ENCODE data around the gene NCAPD2. TPM values are rescaled to one million over a fixed set of nuclear protein-coding genes. Genes with fewer than 3 reads are reported as not detected.
A peak's percentile ranks its signal among the peaks of the same experiment; 100 is the strongest.

The NCAPD2 gene
- total and polyA plus RNA-seq, 4 donors, result 5.8 to 30.7 (median 15.8) TPM

DNA sequence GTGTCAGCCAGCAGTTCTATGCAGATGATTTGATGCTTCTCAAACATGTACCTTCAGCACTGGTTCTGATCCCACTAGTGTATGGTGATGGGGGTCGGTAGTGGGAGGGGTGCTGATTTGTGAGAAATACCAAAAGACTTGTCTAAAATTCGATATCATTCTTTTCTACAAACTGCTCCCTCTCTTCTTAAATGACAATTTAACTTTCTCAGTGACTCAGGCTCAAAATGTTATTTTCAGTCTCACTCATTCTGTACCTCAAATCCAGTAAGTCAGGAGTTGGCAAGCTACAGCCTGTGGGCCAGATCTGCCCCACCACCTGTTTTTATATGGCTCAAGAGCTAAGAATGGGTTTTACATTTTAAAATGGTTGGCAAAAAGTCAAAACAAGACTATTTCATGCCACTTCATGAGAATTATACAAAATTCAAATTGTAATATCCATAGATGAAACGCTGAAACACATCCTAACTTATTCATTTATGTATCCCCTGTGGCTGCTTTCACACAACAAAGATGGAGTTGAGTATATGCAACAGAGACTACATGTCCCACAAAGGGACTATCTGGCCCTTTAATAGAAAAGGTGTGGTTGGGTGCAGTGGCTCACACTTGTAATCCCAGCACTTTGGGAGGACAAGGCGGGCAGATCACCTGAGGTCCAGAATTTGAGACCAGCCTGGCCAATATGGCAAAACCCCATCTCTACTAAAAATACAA is 80.8 kb downstream of the NCAPD2 start:
- ATAC-seq (ENCODE audit: insufficient read depth, low FRiP score) (no peak), DNase-seq (no peak)
- Histone ChIP-seq H3K36me3 (ENCODE audit: control insufficient read depth in 4 of 4, insufficient read depth in 4 of 4, low read length in 4 of 4) (peaks cover 45 to 60% (median 49%) of the 10 kb centered on the region in 4 donors), H3K9me3 (ENCODE audit: control insufficient read depth in 4 of 4, insufficient read depth in 3 of 4, low read length in 3 of 4) (no peaks in the 10 kb centered on the region), H3K9ac (ENCODE audit: insufficient read depth in 1 of 2, low read length in 2 of 2) (no peak overlapping the region), H3K4me1 (ENCODE audit: control insufficient read depth in 5 of 5, insufficient read depth in 5 of 5, low read length in 5 of 5) (no peaks in the 10 kb centered on the region), H3K4me3 (no peak overlapping the region), H3K27me3 (ENCODE audit: control insufficient read depth in 3 of 3, insufficient read depth in 3 of 3, low read length in 2 of 3) (no peaks in the 10 kb centered on the region), H3K27ac (ENCODE audit: low read depth in 1 of 2, low read length in 1 of 2) (no peak overlapping the region)
- 88 to 93% methylated on average over 4 of the region's 4 CpGs for WGBS, 2 donors
- TF ChIP-seq, protein P1, sequence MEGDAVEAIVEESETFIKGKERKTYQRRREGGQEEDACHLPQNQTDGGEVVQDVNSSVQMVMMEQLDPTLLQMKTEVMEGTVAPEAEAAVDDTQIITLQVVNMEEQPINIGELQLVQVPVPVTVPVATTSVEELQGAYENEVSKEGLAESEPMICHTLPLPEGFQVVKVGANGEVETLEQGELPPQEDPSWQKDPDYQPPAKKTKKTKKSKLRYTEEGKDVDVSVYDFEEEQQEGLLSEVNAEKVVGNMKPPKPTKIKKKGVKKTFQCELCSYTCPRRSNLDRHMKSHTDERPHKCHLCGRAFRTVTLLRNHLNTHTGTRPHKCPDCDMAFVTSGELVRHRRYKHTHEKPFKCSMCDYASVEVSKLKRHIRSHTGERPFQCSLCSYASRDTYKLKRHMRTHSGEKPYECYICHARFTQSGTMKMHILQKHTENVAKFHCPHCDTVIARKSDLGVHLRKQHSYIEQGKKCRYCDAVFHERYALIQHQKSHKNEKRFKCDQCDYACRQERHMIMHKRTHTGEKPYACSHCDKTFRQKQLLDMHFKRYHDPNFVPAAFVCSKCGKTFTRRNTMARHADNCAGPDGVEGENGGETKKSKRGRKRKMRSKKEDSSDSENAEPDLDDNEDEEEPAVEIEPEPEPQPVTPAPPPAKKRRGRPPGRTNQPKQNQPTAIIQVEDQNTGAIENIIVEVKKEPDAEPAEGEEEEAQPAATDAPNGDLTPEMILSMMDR (IDR thresholded peaks at IDR 0.05; ENCODE audit: control extremely low read depth, extremely low read depth), result no peak

DNA sequence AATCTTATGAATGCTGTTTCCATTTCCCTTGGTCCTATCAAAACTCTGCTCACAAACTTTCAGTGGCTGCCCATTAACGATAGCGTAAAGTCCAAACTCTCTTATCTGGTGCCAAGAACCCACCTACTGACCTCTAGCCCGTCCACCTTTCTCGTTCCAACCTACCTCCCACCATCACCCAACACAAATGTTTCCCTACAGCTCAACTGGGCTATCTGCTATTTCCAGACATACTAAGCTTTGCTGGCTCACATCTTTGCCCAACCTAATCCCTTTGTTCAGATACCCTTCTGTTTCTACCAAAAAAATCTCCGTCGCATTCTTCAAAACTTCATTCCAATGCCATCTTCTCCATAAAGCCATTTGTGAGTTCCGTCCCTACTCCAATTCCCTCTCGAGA is 81.7 kb downstream of the NCAPD2 start:
- no peak overlapping the region for H3K9ac ChIP-seq (ENCODE audit: insufficient read depth in 1 of 2, low read length in 2 of 2)
- no peaks in the 10 kb centered on the region for H3K9me3 ChIP-seq (ENCODE audit: control insufficient read depth in 4 of 4, insufficient read depth in 3 of 4, low read length in 3 of 4)
- TF ChIP-seq, protein P1 (IDR thresholded peaks at IDR 0.05; ENCODE audit: control extremely low read depth, extremely low read depth), result no peak
- WGBS, 2 donors, result 92 to 96% methylated on average over 8 of the region's 8 CpGs
- H3K4me1 ChIP-seq (ENCODE audit: control insufficient read depth in 5 of 5, insufficient read depth in 5 of 5, low read length in 5 of 5), result no peaks in the 10 kb centered on the region
- no peak overlapping the region for H3K4me3 ChIP-seq
- ATAC-seq (ENCODE audit: insufficient read depth, low FRiP score) (no peak), DNase-seq (no peak)
- no peaks in the 10 kb centered on the region for H3K27me3 ChIP-seq (ENCODE audit: control insufficient read depth in 3 of 3, insufficient read depth in 3 of 3, low read length in 2 of 3)
- H3K27ac ChIP-seq (ENCODE audit: low read depth in 1 of 2, low read length in 1 of 2), result no peak overlapping the region
- peaks cover 42 to 58% (median 49%) of the 10 kb centered on the region in 4 donors for H3K36me3 ChIP-seq (ENCODE audit: control insufficient read depth in 4 of 4, insufficient read depth in 4 of 4, low read length in 4 of 4)

Small RNAs within 50 kb of the gene (small RNA-seq; reads per million reads assigned to genes)
- 157 reads per million, percentile 98 among the genes with 10 or more reads in this experiment for gene SCARNA11 (ENCODE audit: low replicate concordance)

Other genes with a start within 250 kb of the NCAPD2 start
- gene PLEKHG6, start 183.4 kb upstream of the NCAPD2 start, total RNA-seq, result 1 to 10 TPM; 1.6 to 2.9 TPM
- 1 to 10 TPM in 1 of 2 donors, under 1 TPM in 1; 0.74 to 2.9 TPM for gene PLEKHG6, start 183.4 kb upstream of the NCAPD2 start, polyA plus RNA-seq
- gene TNFRSF1A, start 152.0 kb upstream of the NCAPD2 start, total RNA-seq, result 100 to 1,000 TPM; 175 to 184 TPM
- 100 to 1,000 TPM in 1 of 2 donors, 10 to 100 TPM in 1; 81.6 to 182 TPM for gene TNFRSF1A, start 152.0 kb upstream of the NCAPD2 start, polyA plus RNA-seq
- 100 to 1,000 TPM; 122 to 312 TPM for gene SCNN1A, start 118.5 kb upstream of the NCAPD2 start, total RNA-seq
- 100 to 1,000 TPM in 1 of 2 donors, 10 to 100 TPM in 1; 86.6 to 129 TPM for gene SCNN1A, start 118.5 kb upstream of the NCAPD2 start, polyA plus RNA-seq
- 100 to 1,000 TPM in 1 of 2 donors, 10 to 100 TPM in 1; 52.6 to 134 TPM for gene LTBR, start 109.9 kb upstream of the NCAPD2 start, total RNA-seq
- gene LTBR, start 109.9 kb upstream of the NCAPD2 start, polyA plus RNA-seq, result 100 to 1,000 TPM; 111 to 134 TPM
- 1 to 10 TPM; 1.9 to 2.0 TPM for gene CD27, start 49.1 kb upstream of the NCAPD2 start, total RNA-seq
- gene CD27, start 49.1 kb upstream of the NCAPD2 start, polyA plus RNA-seq, result 1 to 10 TPM; 1.5 to 3.1 TPM
- 10 to 100 TPM; 27.4 to 28.2 TPM for gene TAPBPL, start 42.1 kb upstream of the NCAPD2 start, total RNA-seq
- 10 to 100 TPM; 11.2 to 26.8 TPM for gene TAPBPL, start 42.1 kb upstream of the NCAPD2 start, polyA plus RNA-seq
- 10 to 100 TPM in 1 of 2 donors, 1 to 10 TPM in 1; 7.5 to 14.1 TPM for gene VAMP1, start 23.4 kb upstream of the NCAPD2 start, total RNA-seq
- 1 to 10 TPM; 4.7 to 5.1 TPM for gene VAMP1, start 23.4 kb upstream of the NCAPD2 start, polyA plus RNA-seq
- 100 to 1,000 TPM in 1 of 2 donors, 10 to 100 TPM in 1; 34.5 to 123 TPM for gene MRPL51, start 840 bp upstream of the NCAPD2 start, total RNA-seq
- 100 to 1,000 TPM in 1 of 2 donors, 10 to 100 TPM in 1; 80.4 to 103 TPM for gene MRPL51, start 840 bp upstream of the NCAPD2 start, polyA plus RNA-seq
- 1,000 to 10,000 TPM in 1 of 2 donors, 100 to 1,000 TPM in 1; 843 to 1,983 TPM for gene GAPDH, start 40.4 kb downstream of the NCAPD2 start, total RNA-seq
- gene GAPDH, start 40.4 kb downstream of the NCAPD2 start, polyA plus RNA-seq, result 1,000 to 10,000 TPM; 1,405 to 3,540 TPM
- 10 to 100 TPM; 10.0 to 25.1 TPM for gene IFFO1, start 61.9 kb downstream of the NCAPD2 start, total RNA-seq
- 10 to 100 TPM; 24.4 to 26.7 TPM for gene IFFO1, start 61.9 kb downstream of the NCAPD2 start, polyA plus RNA-seq
- 10 to 100 TPM in 1 of 2 donors, 1 to 10 TPM in 1; 7.9 to 36.0 TPM for gene NOP2, start 74.2 kb downstream of the NCAPD2 start, total RNA-seq
- 10 to 100 TPM; 30.7 to 37.6 TPM for gene NOP2, start 74.2 kb downstream of the NCAPD2 start, polyA plus RNA-seq
- 100 to 1,000 TPM; 198 TPM for gene CHD4, start 113.3 kb downstream of the NCAPD2 start, total RNA-seq
- gene CHD4, start 113.3 kb downstream of the NCAPD2 start, polyA plus RNA-seq, result 100 to 1,000 TPM in 1 of 2 donors, 10 to 100 TPM in 1; 82.0 to 182 TPM
- gene LPAR5, start 141.9 kb downstream of the NCAPD2 start, total RNA-seq, result 1 to 10 TPM; 1.9 to 2.8 TPM
- 1 to 10 TPM in 1 of 2 donors, under 1 TPM in 1; 0.51 to 1.2 TPM for gene LPAR5, start 141.9 kb downstream of the NCAPD2 start, polyA plus RNA-seq
- 1 to 10 TPM; 1.6 to 6.1 TPM for gene ACRBP, start 153.3 kb downstream of the NCAPD2 start, total RNA-seq
- 1 to 10 TPM in 1 of 2 donors, under 1 TPM in 1; 0.93 to 8.7 TPM for gene ACRBP, start 153.3 kb downstream of the NCAPD2 start, polyA plus RNA-seq
- gene ING4, start 169.0 kb downstream of the NCAPD2 start, total RNA-seq, result 10 to 100 TPM; 22.4 to 74.3 TPM
- gene ING4, start 169.0 kb downstream of the NCAPD2 start, polyA plus RNA-seq, result 10 to 100 TPM; 20.3 to 31.7 TPM
- gene ZNF384, start 195.3 kb downstream of the NCAPD2 start, total RNA-seq, result 10 to 100 TPM; 29.2 to 50.8 TPM
- gene ZNF384, start 195.3 kb downstream of the NCAPD2 start, polyA plus RNA-seq, result 10 to 100 TPM; 29.0 to 34.4 TPM
- 1 to 10 TPM in 1 of 2 donors, under 1 TPM in 1; 0.25 to 1.4 TPM for gene PIANP, start 206.7 kb downstream of the NCAPD2 start, total RNA-seq
- gene PIANP, start 206.7 kb downstream of the NCAPD2 start, polyA plus RNA-seq, result under 1 TPM; 0.23 to 0.37 TPM
- 10 to 100 TPM; 40.1 to 74.7 TPM for gene COPS7A, start 229.9 kb downstream of the NCAPD2 start, total RNA-seq
- 10 to 100 TPM; 53.4 to 69.0 TPM for gene COPS7A, start 229.9 kb downstream of the NCAPD2 start, polyA plus RNA-seq